Effector memory CD8-positive, alpha-beta T cell (primary cell): ENCODE measurements around the gene EHBP1.
"Not testable (repeated sequence)": the region's sequence is repeated elsewhere in the genome, so short reads cannot be mapped to it uniquely, and the experiment has no call there.

Source experiments
- ATAC-seq: fragments of 150-1000 bp; cut with Tn5 transposase; replicated peaks from 2 replicates; pipeline ENCODE4 v1.10.0; 2021; ENCODE audit warnings: mild to moderate bottlenecking, moderate library complexity
- DNase-seq, 3 experiments: peaks; one replicate each; pipeline ENCODE4 v3.0.0; 2021
- H3K27ac Mint-ChIP-seq, 2 donors: one replicate each; pipeline ENCODE4 v1.8.0; 2022; ENCODE audit warnings: mild to moderate bottlenecking in 2 of 2, mixed read lengths in 2 of 2, moderate library complexity in 2 of 2
- H3K27me3 Mint-ChIP-seq, 2 donors: one replicate each; pipeline ENCODE4 v1.8.0; 2022; ENCODE audit warnings: mixed read lengths in 2 of 2
- H3K36me3 Mint-ChIP-seq: one replicate; pipeline ENCODE4 v1.8.0; 2022; ENCODE audit warnings: mild to moderate bottlenecking, moderate library complexity, mixed read lengths; ENCODE audit not compliant: insufficient read depth
- H3K4me1 Mint-ChIP-seq, 2 donors: one replicate each; pipeline ENCODE4 v1.8.0; 2022; ENCODE audit warnings: low read depth in 2 of 2, mixed read lengths in 2 of 2
- H3K4me3 Mint-ChIP-seq, 2 donors: one replicate each; pipeline ENCODE4 v1.8.0; 2022; ENCODE audit warnings: mild to moderate bottlenecking in 2 of 2, mixed read lengths in 2 of 2, moderate library complexity in 2 of 2
- H3K9me3 Mint-ChIP-seq, 2 donors: one replicate each; pipeline ENCODE4 v1.8.0; 2022; ENCODE audit warnings: mixed read lengths in 2 of 2

EHBP1 gene

GRCh38 chr2:62749111-62749510 is 43.6 kb downstream of the EHBP1 start:
- not testable (repeated sequence) for H3K4me3 Mint-ChIP-seq, ATAC-seq, H3K27me3 Mint-ChIP-seq, H3K36me3 Mint-ChIP-seq, H3K27ac Mint-ChIP-seq, H3K9me3 Mint-ChIP-seq, DNase-seq
- peaks cover 9 to 28% of the 10 kb centered on the region in 2 donors for H3K4me1 Mint-ChIP-seq

- no peak for DNase-seq
- Mint-ChIP-seq H3K4me3 (no peak overlapping the region), H3K27me3 (no peaks in the 10 kb centered on the region), H3K9me3 (no peaks in the 10 kb centered on the region), H3K36me3 (no peaks in the 10 kb centered on the region), H3K27ac (no peak overlapping the region), H3K4me1 (peaks cover 6 to 15% of the 10 kb centered on the region in 2 donors)
- ATAC-seq, result no peak
Measured at GRCh38 chr2:62757029-62757428, 51.5 kb downstream of the EHBP1 start.

GRCh38 chr2:62760026-62760425 is 54.5 kb downstream of the EHBP1 start:
- H3K4me1 Mint-ChIP-seq, result peaks cover 5% of the 10 kb centered on the region in 2 donors
- H3K27ac Mint-ChIP-seq, result no peak overlapping the region

GRCh38 chr2:62760555-62760954 is 55.0 kb downstream of the EHBP1 start:
- H3K27ac Mint-ChIP-seq, result no peak overlapping the region
- no peaks in the 10 kb centered on the region for H3K9me3 Mint-ChIP-seq
- no peaks in the 10 kb centered on the region for H3K27me3 Mint-ChIP-seq
- no peaks in the 10 kb centered on the region for H3K36me3 Mint-ChIP-seq
- DNase-seq (no peak), ATAC-seq (no peak)
- no peak overlapping the region for H3K4me3 Mint-ChIP-seq
- H3K4me1 Mint-ChIP-seq, result peaks cover 3 to 5% of the 10 kb centered on the region in 2 donors

More at GRCh38 chr2:62760026-62760425, 54.5 kb downstream of the EHBP1 start:
- ATAC-seq (no peak), DNase-seq (no peak)
- H3K4me3 Mint-ChIP-seq, result no peak overlapping the region
- no peaks in the 10 kb centered on the region for H3K27me3 Mint-ChIP-seq
- H3K36me3 Mint-ChIP-seq, result no peaks in the 10 kb centered on the region
- H3K9me3 Mint-ChIP-seq, result no peaks in the 10 kb centered on the region

GRCh38 chr2:62765619-62766376 is 60.3 kb downstream of the EHBP1 start:
- Mint-ChIP-seq H3K4me1 (peaks cover 3 to 5% of the 10 kb centered on the region in 2 donors), H3K36me3 (no peaks in the 10 kb centered on the region), H3K27me3 (no peaks in the 10 kb centered on the region), H3K4me3 (no peak overlapping the region), H3K9me3 (no peaks in the 10 kb centered on the region), H3K27ac (no peak overlapping the region)
- ATAC-seq, result no peak
- DNase-seq, result no peak

GRCh38 chr2:62768615-62769014 is 63.1 kb downstream of the EHBP1 start:
- Mint-ChIP-seq H3K9me3 (no peaks in the 10 kb centered on the region), H3K36me3 (no peaks in the 10 kb centered on the region), H3K4me3 (no peak overlapping the region), H3K4me1 (no peaks in the 10 kb centered on the region), H3K27ac (no peak overlapping the region), H3K27me3 (no peaks in the 10 kb centered on the region)
- ATAC-seq (no peak), DNase-seq (no peak)

GRCh38 chr2:62770629-62771028 is 65.1 kb downstream of the EHBP1 start:
- Mint-ChIP-seq H3K9me3 (no peaks in the 10 kb centered on the region), H3K4me1 (no peaks in the 10 kb centered on the region)

GRCh38 chr2:62774555-62775366 is 69.2 kb downstream of the EHBP1 start:
- Mint-ChIP-seq H3K36me3 (no peaks in the 10 kb centered on the region), H3K4me1 (no peaks in the 10 kb centered on the region), H3K27me3 (no peaks in the 10 kb centered on the region), H3K9me3 (no peaks in the 10 kb centered on the region), H3K4me3 (no peak overlapping the region), H3K27ac (peak overlapping the region in 1 of 2 donors; percentile 67)
- peak; percentile 36 for ATAC-seq
- DNase-seq, result peak; percentile 5 to 6 (median 6)

More at GRCh38 chr2:62770629-62771028, 65.1 kb downstream of the EHBP1 start:
- ATAC-seq (no peak), DNase-seq (no peak)
- Mint-ChIP-seq H3K4me3 (no peak overlapping the region), H3K27me3 (no peaks in the 10 kb centered on the region), H3K36me3 (no peaks in the 10 kb centered on the region), H3K27ac (no peak overlapping the region)

- no peaks in the 10 kb centered on the region for H3K36me3 Mint-ChIP-seq
Measured at GRCh38 chr2:62775367-62775668, 69.8 kb downstream of the EHBP1 start.

GRCh38 chr2:62783679-62784078 is 78.2 kb downstream of the EHBP1 start:
- no peaks in the 10 kb centered on the region for H3K36me3 Mint-ChIP-seq
- H3K27ac Mint-ChIP-seq, result no peak overlapping the region
- ATAC-seq (no peak), DNase-seq (no peak)
- no peak overlapping the region for H3K4me3 Mint-ChIP-seq
- peaks cover 0 to 3% of the 10 kb centered on the region in 2 donors for H3K9me3 Mint-ChIP-seq
- no peaks in the 10 kb centered on the region for H3K27me3 Mint-ChIP-seq
- peaks cover 0 to 7% of the 10 kb centered on the region in 2 donors for H3K4me1 Mint-ChIP-seq

More at GRCh38 chr2:62775367-62775668, 69.8 kb downstream of the EHBP1 start:
- no peaks in the 10 kb centered on the region for H3K27me3 Mint-ChIP-seq
- no peak for DNase-seq
- ATAC-seq, result no peak
- no peak overlapping the region for H3K4me3 Mint-ChIP-seq
- no peaks in the 10 kb centered on the region for H3K9me3 Mint-ChIP-seq
- no peaks in the 10 kb centered on the region for H3K4me1 Mint-ChIP-seq
- H3K27ac Mint-ChIP-seq, result no peak overlapping the region

GRCh38 chr2:62784341-62784740 is 78.8 kb downstream of the EHBP1 start:
- ATAC-seq, result no peak
- H3K36me3 Mint-ChIP-seq, result no peaks in the 10 kb centered on the region
- H3K27me3 Mint-ChIP-seq, result no peaks in the 10 kb centered on the region
- peaks cover 0 to 3% of the 10 kb centered on the region in 2 donors for H3K9me3 Mint-ChIP-seq
- H3K4me3 Mint-ChIP-seq, result no peak overlapping the region
- no peak for DNase-seq
- H3K27ac Mint-ChIP-seq, result no peak overlapping the region
- peaks cover 0 to 7% of the 10 kb centered on the region in 2 donors for H3K4me1 Mint-ChIP-seq

GRCh38 chr2:62785216-62785615 is 79.7 kb downstream of the EHBP1 start:
- no peak overlapping the region for H3K27ac Mint-ChIP-seq
- H3K9me3 Mint-ChIP-seq, result peaks cover 0 to 3% of the 10 kb centered on the region in 2 donors
- H3K27me3 Mint-ChIP-seq, result no peaks in the 10 kb centered on the region
- no peaks in the 10 kb centered on the region for H3K36me3 Mint-ChIP-seq
- H3K4me1 Mint-ChIP-seq, result peaks cover 0 to 7% of the 10 kb centered on the region in 2 donors
- H3K4me3 Mint-ChIP-seq, result no peak overlapping the region
- ATAC-seq, result no peak
- DNase-seq, result no peak

- Mint-ChIP-seq H3K27ac (no peak overlapping the region), H3K36me3 (no peaks in the 10 kb centered on the region), H3K9me3 (peaks cover 0 to 3% of the 10 kb centered on the region in 2 donors), H3K4me3 (no peak overlapping the region), H3K27me3 (no peaks in the 10 kb centered on the region), H3K4me1 (peaks cover 0 to 7% of the 10 kb centered on the region in 2 donors)
- DNase-seq (no peak), ATAC-seq (no peak)
Measured at GRCh38 chr2:62785810-62786597, 80.5 kb downstream of the EHBP1 start.
